Measurements from ENCODE around the gene RGS5. TPM values are rescaled to one million over a fixed set of nuclear protein-coding genes. Genes with fewer than 3 reads are reported as not detected.

The RGS5 gene
- total RNA-seq, 2 experiments from 2014 or later = 0.88 to 1.2 TPM

DNA sequence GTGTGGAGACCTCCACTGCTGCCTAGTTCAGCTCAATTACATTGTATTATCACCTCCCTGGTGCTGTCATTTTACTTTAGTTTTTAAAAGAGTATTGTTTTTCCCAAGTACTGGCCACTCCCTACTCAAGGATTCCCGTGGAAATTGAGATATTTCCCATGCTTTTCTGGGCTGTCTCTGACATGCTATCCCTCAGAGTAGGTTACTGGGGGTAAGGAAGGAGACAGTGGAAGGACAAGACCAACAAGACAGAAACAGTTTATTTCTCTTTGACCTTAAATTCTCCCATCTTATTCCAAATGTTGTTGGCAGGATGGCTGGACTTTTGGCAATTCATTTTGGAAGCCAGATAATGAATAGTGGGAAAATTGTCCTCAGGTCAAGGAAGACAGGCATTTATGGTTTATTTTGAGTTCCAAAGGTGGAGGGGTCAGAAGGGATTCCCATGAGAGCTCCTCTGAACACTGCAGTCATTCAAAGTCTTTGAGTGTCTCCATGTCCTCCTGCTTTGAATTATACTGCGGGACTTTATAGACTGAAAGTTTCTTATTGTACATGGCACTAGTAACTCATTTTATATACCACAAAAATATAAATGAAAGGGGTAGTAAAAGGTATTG is 20.3 kb downstream of the RGS5 start:
- Histone ChIP-seq H3K4me1 (ENCODE audit: insufficient read depth, low read length, poor library complexity, severe bottlenecking) (no peaks in the 10 kb centered on the region), H3K36me3 (ENCODE audit: insufficient read depth, low read length) (no peaks in the 10 kb centered on the region), H3K9me3 (ENCODE audit: low read length) (no peaks in the 10 kb centered on the region), H3K79me2 (ENCODE audit: insufficient read depth, low read depth, low read length) (no peaks in the 10 kb centered on the region), H4K20me1 (ENCODE audit: insufficient read depth, low read length) (no peaks in the 10 kb centered on the region), H3K27ac (ENCODE audit: low read depth, low read length, poor library complexity, severe bottlenecking) (no peak overlapping the region), H3K4me3 (ENCODE audit: low read depth, low read length, poor library complexity, severe bottlenecking) (no peak overlapping the region), H3K4me2 (ENCODE audit: low read length) (no peak overlapping the region), H3K9me2 (ENCODE audit: insufficient read depth, low read length) (no peaks in the 10 kb centered on the region), H2AFZ (ENCODE audit: low read length) (no peak overlapping the region)
- intact Hi-C loops (cut with micrococcal nuclease; ENCODE audit: unreplicated experiment) = no loop called here
- BruUV-seq (replicated peaks) = no TSS peak
- POLR2A ChIA-PET = no interaction called here
- no peak for DNase-seq (ENCODE audit: low spot score)
- CTCF ChIA-PET (ENCODE audit: unreplicated experiment) = no interaction called here
- TF ChIP-seq, protein P1, sequence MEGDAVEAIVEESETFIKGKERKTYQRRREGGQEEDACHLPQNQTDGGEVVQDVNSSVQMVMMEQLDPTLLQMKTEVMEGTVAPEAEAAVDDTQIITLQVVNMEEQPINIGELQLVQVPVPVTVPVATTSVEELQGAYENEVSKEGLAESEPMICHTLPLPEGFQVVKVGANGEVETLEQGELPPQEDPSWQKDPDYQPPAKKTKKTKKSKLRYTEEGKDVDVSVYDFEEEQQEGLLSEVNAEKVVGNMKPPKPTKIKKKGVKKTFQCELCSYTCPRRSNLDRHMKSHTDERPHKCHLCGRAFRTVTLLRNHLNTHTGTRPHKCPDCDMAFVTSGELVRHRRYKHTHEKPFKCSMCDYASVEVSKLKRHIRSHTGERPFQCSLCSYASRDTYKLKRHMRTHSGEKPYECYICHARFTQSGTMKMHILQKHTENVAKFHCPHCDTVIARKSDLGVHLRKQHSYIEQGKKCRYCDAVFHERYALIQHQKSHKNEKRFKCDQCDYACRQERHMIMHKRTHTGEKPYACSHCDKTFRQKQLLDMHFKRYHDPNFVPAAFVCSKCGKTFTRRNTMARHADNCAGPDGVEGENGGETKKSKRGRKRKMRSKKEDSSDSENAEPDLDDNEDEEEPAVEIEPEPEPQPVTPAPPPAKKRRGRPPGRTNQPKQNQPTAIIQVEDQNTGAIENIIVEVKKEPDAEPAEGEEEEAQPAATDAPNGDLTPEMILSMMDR (conservative IDR thresholded peaks at IDR 0.05; ENCODE audit: low read length) = no peak
- TF ChIP-seq EZH2phosphoT487 (IDR thresholded peaks at IDR 0.05; ENCODE audit: borderline replicate concordance, low read depth, low read length) = no peak

DNA sequence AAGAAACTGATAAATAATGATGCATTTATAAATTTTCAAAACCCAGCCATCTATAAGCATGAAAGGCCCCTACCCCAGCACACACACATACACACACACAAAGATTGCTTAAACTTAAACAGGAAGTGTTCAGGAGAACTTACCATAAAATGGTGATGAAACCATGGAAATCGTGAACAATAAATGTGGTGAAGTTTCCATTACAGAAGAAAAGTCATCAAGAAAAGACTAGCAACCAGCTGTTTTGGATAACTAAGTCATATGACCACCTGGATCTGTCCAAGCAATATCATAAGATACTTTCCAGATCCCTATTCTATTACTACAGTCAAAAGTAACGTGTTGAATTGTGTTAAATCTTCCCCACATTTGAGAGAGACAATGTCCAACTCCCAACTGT is 24.1 kb downstream of the RGS5 start:
- Histone ChIP-seq H3K4me1 (ENCODE audit: insufficient read depth, low read length, poor library complexity, severe bottlenecking) (no peaks in the 10 kb centered on the region), H3K9me3 (ENCODE audit: low read length) (no peaks in the 10 kb centered on the region), H3K27ac (ENCODE audit: low read depth, low read length, poor library complexity, severe bottlenecking) (no peak overlapping the region), H3K4me3 (ENCODE audit: low read depth, low read length, poor library complexity, severe bottlenecking) (no peak overlapping the region), H2AFZ (ENCODE audit: low read length) (no peak overlapping the region), H3K9me2 (ENCODE audit: insufficient read depth, low read length) (no peaks in the 10 kb centered on the region), H3K4me2 (ENCODE audit: low read length) (no peak overlapping the region), H3K36me3 (ENCODE audit: insufficient read depth, low read length) (no peaks in the 10 kb centered on the region), H4K20me1 (ENCODE audit: insufficient read depth, low read length) (no peaks in the 10 kb centered on the region), H3K79me2 (ENCODE audit: insufficient read depth, low read depth, low read length) (no peaks in the 10 kb centered on the region)
- intact Hi-C loops (cut with micrococcal nuclease; ENCODE audit: unreplicated experiment) = loop anchor here (10.0 kb wide), 1 partner anchor 104 kb away; no protein-coding TSS in a partner anchor
- POLR2A ChIA-PET = interaction anchor here (0.8 to 0.9 kb wide), 2 partner anchors 10 to 106 kb away, joined by 4 read pairs; no protein-coding TSS in a partner anchor
- TF ChIP-seq, protein P1 (conservative IDR thresholded peaks at IDR 0.05; ENCODE audit: low read length) = no peak
- no peak for TF ChIP-seq EZH2phosphoT487 (IDR thresholded peaks at IDR 0.05; ENCODE audit: borderline replicate concordance, low read depth, low read length)
- BruUV-seq (replicated peaks) = no TSS peak
- DNase-seq (ENCODE audit: low spot score) = no peak
- CTCF ChIA-PET (ENCODE audit: unreplicated experiment) = no interaction called here

DNA sequence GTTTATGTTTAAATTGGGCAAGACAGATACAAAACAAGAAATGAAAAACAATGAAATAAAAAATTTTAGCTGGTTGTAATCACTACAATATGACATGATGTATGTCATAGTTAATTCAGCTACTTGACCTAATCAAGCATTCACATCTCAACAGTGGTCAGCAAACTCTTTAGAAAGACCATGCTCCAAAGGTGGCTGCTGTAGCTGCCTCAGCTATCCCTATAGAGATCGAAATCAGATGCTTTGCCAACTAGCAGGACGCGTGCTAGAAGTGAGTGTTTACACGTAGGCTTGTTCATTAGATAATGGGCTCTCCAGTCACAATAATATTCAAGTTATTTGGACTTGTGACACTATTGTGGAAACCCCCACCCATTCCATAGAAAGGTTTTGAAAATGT is 25.9 kb downstream of the RGS5 start:
- Histone ChIP-seq H3K4me3 (ENCODE audit: low read depth, low read length, poor library complexity, severe bottlenecking) (no peak overlapping the region), H3K27ac (ENCODE audit: low read depth, low read length, poor library complexity, severe bottlenecking) (no peak overlapping the region), H2AFZ (ENCODE audit: low read length) (no peak overlapping the region), H3K9me3 (ENCODE audit: low read length) (no peaks in the 10 kb centered on the region), H4K20me1 (ENCODE audit: insufficient read depth, low read length) (no peaks in the 10 kb centered on the region), H3K79me2 (ENCODE audit: insufficient read depth, low read depth, low read length) (no peaks in the 10 kb centered on the region), H3K9me2 (ENCODE audit: insufficient read depth, low read length) (no peaks in the 10 kb centered on the region), H3K36me3 (ENCODE audit: insufficient read depth, low read length) (no peaks in the 10 kb centered on the region), H3K4me1 (ENCODE audit: insufficient read depth, low read length, poor library complexity, severe bottlenecking) (no peaks in the 10 kb centered on the region), H3K4me2 (ENCODE audit: low read length) (no peak overlapping the region)
- intact Hi-C loops (cut with micrococcal nuclease; ENCODE audit: unreplicated experiment) = loop anchor here (10.0 kb wide), 1 partner anchor 102 kb away; no protein-coding TSS in a partner anchor
- no peak for DNase-seq (ENCODE audit: low spot score)
- POLR2A ChIA-PET = no interaction called here
- no TSS peak for BruUV-seq (replicated peaks)
- CTCF ChIA-PET (ENCODE audit: unreplicated experiment) = no interaction called here
- TF ChIP-seq, protein P1 (conservative IDR thresholded peaks at IDR 0.05; ENCODE audit: low read length) = no peak
- TF ChIP-seq EZH2phosphoT487 (IDR thresholded peaks at IDR 0.05; ENCODE audit: borderline replicate concordance, low read depth, low read length) = no peak

Measured in OCI-LY7 (cell line).